SKM-1 treated with dmso at 0.1 percent for 144 hours (cell line): ENCODE results near the gene REEP6.
"Not testable (repeated sequence)": the region's sequence is repeated elsewhere in the genome, so short reads cannot be mapped to it uniquely, and the experiment has no call there.

Source experiments
- DNase-seq: peaks from one replicate; lab custom pipeline; 2025; ENCODE audit not compliant: unreplicated experiment; lab: John Stamatoyannopoulos, UW

Gene REEP6

DNA sequence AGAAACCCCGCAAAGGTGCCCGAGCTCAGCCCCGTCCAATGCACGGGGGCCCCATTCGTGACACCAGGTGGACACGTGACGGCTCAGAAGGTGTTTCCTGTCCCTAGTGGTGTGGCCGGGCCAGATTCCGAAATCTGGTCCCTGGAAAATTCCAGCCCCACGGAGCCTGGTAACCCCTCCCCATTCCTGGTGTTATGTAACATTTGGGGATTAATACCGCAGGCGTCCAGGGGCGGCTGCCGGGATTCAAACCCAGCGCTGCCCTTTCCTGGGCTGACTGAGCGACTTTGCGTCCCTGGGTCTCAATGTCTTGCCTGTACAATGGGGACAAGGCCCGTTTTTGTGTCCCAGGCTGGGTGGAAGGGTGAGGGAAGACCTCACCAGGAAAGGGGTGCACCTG is 31.9 kb downstream of the REEP6 start:
- DNase-seq: no peak

DNA sequence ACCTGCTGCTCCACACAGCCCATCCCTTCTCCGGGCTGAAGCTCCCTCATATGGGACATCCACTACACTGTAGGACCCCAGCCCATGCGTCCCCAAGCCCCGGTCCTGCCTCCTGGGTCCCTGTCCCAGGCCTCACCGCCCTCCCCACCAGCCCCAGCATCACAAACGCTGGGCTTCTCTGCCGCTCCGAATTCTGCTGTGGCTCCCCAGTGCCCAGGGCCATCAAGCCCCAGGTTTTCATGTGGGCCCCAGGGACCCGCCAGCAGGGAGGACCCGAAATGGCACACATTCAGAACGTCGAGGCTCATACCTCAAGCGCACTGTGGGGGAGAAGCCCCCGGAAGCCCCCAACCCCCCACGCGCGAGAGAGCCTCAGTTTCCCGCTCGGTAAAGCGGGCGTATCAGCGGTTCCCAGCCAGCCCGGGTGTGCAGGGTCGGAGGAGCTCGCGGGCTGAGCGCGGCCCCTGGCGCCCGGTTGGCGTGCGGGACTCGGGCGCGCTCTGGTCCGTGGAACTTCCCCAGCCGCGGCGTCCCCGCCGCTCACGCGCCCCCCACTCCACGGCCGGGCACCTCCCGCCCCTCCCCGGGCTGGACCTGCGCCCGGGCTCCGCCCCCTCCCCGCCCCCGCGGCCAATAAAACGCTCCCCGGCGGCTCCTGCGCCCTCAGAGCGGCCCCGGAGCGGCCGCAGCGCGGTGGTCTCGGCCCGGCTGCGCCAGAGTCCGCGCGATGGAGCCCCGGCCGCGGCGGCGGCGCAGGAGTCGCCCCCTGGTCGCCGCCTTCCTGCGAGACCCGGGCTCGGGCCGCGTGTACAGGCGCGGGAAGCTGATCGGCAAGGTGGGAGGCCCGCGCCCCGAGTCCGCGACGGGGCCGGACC is 32.7 kb downstream of the REEP6 start, which contains the start of gene PLK5:
Gene PLK5, plus strand, starts transcription at position 666 of the 875 bp plus-strand sequence. CDS start 2,920 bp downstream, outside the sequence.
- DNase-seq: no peak

DNA sequence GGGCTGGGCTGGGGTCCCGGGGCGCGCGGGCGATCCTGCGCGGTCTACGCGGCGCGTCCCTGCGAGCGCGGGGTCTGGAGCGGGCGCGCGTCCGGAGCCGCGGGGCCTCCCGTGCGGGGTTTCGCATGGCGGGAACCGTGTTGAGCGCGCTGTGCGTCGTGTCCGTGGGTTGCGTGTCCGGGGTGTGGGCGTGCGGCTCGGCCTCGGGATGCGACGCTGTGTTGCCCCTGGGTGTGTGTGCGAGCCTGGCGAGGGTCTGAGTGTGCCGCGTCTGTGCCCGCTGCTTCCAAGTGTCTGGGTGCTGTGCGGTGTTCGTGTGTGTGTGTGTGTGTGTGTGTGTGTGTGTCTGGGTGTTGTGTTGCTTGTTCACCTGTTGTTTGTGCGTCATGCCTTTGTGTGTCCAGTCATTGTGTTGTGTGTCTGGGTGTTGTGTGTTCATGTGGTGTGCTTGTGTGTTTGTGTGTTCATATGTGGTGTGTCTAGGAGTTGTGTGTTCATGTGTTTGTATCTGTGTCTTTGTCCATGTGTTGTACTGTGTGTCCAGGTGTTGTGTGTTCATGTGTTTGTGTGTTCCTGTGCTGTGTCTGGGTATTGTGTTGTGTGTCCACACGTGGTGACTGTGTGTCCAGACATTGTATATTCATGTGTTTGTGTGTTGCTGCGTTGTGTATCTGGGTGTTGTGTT is 33.4 kb downstream of the REEP6 start:
- no peak for DNase-seq

DNA sequence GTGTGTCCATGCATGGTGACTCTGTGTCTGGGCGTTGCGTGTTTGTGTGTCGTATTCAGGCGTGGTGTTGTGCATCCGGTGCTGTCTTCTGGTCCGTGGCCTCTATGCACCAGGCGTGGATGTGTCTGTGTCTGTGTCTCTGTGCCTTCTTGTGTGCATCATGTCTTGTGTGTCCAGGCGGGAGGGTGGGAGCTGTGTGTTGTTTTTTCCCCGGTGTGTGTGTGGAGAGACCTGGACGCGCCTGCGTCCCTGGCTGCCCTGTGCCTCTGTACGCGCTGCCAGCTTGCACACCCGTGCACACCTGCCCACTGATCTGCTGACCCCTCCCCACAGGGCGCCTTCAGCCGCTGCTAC is 34.0 kb downstream of the REEP6 start:
- no peak for DNase-seq

DNA sequence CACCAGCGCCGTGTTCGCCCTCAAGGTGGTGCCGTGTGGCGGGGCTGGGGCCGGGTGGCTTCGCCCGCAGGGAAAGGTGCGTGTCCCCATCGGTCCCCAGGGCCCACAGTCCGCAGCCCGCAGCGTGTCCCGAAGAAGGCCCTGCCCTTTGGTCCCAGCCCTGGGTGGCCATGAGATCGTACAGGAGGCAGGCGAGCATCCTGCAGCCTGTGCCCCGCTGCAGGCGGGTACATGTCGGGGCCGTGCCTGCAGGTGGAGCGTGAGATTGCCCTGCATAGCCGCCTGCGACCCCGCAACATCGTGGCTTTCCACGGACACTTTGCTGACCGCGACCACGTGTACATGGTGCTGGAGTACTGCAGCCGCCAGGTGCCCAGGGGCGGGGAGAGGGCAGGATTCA is 34.4 kb downstream of the REEP6 start:
- DNase-seq: no peak

DNA sequence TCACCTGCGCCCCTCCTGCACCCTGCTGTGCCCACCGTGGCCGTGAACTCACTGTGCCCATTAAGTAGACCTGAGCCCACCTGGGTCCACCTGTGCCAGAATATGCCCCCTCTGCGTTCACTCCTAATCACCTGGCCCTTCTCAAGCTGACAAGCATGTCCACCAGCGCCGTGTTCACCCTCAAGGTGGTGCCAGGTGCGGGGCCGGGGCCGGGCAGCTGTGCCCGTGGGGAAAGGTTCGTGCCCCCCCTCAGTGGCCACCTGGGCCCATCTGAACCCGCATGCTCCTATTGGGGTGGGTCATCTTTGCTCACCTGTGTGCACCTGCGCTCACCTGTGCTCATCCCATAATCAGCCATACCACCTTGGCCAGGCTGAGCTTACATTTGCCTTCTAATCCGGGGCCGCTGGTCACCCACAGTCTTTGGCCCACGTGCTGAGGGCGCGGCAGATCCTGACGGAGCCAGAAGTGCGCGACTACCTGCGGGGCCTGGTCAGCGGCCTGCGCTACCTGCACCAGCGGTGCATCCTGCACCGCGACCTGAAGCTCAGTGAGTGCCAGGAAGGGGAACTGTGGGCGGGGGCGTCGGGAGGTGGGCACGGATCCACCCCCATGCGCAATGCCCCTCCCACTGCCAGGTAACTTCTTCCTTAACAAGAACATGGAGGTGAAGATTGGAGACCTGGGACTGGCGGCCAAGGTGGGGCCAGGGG is 35.2 kb downstream of the REEP6 start:
- no peak for DNase-seq

DNA sequence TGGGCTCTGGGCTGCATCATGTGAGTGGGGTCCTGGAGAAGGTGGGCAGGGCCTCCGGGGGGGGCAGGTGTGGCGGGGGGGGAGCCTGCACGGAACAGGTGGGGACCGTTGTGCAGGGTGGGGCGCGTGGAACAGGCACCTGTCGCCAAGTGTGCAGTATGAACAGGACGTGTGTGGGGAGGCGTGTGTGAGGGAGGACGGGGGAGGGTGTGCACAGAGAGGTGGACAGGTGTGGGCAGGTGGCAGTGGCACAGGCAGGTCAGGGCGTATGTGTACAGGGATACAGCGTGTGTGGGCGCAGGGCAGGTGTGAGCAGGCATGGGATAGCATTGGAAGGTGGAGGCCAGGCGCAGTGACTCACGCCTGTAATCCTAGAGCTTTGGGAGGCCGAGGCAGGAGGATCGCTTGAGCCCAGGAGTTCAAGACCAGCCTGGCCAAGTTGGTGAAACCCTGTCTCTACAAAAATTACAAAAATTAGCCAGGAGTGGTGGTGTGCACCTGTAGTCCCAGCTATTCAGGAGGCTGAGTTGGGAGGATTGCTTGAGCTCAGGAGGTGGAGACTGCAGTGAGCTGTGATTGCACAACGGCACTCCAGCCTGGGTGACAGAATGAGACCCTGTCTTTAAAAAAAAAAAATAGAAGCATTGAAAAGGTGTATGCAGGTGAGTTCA is 36.1 kb downstream of the REEP6 start:
- no peak for DNase-seq

DNA sequence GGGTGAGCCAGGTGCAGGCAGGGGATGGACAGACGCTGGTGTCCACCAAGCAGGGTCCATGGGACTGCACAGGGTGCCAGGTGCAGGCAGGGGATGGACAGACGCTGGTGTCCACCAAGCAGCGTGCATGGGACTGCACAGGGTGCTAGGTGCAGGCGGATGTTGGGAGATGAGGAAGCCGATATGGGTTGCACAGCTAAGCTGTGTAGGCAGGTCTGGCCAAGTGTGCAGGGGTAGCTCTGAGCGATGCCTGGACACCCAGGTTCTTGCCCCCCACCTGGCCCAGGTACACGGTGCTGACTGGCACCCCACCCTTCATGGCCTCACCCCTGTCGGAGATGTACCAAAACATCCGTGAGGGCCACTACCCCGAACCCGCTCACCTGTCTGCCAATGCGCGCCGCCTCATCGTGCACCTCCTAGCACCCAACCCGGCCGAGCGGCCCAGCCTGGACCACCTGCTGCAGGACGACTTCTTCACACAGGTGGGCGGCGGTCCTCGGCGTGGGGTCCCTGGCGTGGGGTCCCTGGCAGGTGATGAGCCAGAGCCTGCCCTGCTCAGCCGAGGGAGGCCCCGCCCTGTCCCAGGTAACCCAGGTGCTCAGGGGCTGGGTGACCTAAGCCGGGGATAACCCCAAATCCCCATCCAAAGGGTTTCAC is 36.8 kb downstream of the REEP6 start:
- no peak for DNase-seq

DNA sequence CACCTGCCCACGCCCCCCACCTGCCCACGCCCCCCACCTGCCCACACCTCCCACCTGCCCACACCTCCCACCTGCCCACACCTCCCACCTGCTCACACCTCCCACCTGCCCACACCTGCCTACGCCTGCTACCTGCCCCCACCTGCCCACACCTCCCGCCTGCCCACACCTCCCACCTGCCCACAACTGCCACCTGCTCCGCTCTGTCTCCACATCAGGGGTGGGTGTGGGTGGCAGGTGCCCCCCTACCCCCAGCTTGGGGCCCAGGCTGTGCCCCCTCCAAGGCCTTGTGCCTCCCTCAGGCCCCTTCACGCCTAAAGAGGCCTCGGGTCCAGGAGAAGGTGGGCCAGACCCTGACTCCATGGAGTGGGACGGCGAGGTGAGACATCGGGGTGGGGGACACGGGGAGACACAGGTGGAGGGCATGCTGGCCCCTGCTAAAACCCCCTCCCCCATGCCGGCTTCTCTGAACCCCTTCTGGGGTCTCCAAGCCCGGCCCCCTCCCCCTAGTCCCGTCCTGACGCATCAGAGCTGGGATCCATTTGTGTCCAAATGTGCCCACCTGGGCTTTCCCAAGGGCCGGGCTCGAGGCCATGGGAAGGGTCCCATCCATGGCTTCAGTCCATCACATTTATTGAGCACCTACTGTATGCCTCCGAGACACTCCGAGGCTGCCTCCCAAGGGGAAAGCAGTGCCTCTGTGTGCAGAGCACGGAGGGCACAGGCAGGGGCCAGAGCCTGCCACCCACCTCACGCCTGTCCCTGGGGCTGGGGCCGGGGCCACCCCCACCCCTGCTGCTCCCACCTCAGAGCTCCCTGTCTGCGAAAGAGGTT is 37.8 kb downstream of the REEP6 start:
- DNase-seq: no peak

DNA sequence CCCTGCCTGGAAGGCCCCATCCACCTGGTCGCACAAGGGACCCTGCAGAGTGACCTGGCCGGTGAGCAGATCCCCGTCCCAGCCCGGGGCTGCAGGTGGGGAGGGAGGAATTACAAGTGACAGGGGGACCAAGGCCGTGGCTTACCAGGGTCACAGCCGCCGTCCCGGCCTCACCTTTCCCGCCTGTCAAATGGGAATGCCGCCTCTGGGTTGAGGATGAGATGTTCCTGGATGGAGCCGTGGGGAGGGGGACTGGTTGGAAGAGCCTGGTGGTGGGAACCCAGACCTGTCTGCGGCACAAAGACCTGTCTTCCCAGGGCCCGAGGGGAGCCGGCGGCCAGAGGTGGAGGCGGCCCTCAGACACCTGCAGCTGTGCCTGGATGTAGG is 38.4 kb downstream of the REEP6 start:
- no peak for DNase-seq

DNA sequence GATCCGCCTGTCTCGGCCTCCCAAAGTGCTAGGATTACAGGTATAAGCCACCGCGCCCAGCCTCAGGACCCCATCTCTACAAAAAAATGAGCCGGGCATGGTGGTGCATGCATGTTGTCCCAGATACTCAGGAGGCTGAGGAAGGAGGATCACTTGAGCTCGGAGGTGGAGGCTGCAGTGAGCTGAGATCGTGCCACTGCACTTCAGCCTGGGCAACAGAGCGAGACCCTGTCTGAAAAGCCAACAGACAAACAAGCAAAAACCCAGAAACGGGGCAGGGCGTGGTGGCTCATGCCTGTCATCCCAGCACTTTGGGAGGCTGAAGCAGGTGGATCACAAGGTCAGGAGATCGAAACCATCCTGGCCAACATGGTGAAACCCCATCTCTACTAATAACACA is 39.9 kb downstream of the REEP6 start:
- DNase-seq: not testable (repeated sequence)

DNA sequence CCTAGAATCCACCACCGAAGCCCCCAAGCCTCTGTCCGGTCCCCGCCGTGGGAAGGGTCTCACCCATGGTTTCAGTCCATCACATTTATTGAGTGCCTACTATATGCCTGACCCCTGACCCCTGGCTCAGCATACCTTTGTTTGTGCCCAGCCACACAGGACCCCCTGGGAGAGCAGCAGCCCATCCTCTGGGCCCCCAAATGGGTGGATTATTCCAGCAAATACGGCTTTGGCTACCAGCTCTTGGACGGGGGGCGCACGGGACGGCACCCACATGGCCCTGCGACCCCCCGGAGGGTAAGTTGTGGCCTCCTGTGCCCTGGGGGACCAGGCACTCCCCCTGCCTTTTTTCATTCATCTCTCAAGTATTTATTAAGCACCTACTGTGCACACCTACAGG is 40.6 kb downstream of the REEP6 start:
- no peak for DNase-seq

DNA sequence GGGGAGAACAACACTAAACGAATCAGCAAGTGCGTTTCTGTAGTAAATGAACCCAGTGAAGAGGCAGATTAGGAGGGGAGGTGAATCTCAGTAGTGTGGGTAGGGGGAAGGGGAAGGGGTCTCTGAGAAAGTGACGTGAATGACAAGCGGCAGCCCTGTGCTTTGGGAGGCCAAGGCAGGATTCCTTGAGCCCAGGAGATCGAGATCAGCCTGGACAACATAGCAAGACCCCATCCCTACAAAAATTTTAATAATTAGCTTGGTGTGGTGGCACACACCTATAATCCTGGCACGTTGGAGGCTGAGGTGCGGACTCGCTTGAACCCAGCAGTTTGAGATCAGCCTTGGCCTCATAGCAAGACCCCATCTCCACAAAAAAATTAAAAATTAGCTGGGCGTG is 41.0 kb downstream of the REEP6 start:
- DNase-seq: no peak

DNA sequence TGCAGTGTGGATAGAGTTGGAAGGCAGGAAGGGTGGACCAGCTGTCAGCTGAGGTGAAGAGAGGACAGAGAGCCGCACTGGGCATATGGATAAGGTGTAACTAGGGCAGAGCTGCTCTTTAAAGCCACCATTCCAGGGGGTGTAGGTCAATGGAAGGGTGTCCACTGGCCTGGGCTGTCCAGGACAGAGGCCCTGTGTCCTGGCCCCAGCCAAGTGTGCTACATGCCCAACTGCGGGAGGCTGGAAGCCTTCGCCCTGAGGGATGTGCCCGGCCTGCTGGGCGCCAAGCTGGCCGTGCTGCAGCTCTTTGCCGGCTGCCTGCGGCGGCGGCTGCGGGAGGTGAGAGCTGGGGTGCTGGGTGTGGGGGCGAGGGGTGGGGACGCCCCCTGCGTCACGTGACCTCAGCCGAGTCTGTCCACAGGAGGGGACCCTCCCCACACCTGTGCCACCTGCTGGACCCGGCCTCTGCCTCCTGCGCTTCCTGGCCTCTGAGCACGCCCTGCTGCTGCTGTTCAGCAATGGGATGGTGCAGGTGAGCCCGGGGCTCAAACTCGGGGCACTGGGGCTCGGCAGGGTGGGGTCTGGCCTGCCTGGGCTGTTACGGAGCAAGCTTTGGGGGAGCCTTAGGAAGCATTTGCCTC is 42.6 kb downstream of the REEP6 start:
- no peak for DNase-seq

DNA sequence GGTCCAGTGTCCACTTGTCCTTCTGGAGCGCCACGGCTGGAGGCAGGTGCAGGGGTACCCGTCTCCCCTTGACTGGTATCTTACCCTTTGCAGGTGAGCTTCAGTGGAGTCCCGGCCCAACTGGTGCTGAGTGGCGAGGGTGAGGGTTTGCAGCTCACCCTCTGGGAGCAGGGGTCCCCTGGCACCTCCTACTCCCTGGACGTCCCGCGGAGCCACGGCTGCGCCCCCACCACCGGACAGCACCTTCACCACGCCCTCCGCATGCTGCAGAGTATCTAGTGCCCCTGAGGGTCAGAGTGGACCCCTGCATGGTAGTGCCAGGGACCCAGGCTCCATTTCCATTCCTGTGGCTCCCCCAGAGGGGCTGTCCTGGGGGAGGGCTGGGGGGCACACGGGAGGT is 44.0 kb downstream of the REEP6 start:
- no peak for DNase-seq

DNA sequence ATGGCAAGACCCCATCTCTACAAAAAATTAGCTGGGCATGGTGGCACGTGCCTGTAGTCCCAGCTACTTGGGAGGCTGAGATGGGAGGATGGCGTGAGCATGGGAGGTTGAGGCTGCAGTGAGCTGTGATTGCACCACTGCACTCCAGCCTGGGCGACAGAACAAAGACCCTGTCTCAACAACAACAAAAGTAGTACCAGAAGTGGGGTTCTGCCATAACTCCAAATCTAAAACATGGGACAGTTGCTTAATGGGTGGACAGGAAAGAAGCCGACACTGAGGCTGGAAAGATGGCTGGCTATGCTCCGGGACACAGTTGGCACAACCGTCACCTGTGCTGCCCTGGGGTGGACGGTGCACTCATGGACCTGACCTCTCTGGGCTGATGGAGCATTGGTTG is 44.7 kb downstream of the REEP6 start:
- not testable (repeated sequence) for DNase-seq

DNA sequence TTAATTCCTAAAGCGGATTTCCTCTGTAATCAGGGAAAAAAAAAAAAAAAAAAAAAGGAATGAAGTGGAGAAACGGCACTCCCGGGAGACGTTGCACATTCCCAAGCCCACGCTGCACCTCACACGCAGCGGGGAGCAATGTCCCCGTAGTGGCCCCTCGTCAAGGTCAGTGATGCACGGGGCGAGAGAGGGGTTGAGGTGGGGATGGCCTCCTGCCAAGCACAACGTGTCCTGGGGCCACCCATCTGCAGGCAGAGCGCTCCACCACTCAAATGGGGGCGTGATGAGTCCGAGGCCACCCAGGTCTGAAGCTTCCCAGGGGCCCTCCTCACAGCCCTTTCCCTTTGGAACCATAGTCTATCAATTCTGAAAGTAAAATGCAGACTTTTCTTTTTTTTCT is 48.0 kb downstream of the REEP6 start:
- DNase-seq: no peak

DNA sequence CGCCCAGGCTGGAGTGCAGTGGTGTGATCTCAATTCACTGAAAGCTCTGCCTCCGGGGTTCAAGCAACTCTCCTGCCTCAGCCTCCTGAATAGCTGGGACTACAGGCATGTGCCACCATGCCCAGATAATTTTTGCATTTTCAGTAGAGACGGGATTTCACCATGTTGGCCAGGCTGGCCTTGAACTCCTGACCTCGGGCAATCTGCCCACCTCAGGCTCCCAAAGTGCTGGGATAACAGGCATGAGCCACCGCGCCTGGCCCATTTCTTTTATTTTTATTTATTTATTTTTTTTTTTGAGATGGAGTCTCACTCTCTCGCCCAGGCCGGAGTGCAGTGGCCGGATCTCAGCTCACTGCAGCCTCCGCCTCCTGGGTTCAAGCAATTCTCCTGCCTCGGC is 48.8 kb downstream of the REEP6 start:
- not testable (repeated sequence) for DNase-seq

DNA sequence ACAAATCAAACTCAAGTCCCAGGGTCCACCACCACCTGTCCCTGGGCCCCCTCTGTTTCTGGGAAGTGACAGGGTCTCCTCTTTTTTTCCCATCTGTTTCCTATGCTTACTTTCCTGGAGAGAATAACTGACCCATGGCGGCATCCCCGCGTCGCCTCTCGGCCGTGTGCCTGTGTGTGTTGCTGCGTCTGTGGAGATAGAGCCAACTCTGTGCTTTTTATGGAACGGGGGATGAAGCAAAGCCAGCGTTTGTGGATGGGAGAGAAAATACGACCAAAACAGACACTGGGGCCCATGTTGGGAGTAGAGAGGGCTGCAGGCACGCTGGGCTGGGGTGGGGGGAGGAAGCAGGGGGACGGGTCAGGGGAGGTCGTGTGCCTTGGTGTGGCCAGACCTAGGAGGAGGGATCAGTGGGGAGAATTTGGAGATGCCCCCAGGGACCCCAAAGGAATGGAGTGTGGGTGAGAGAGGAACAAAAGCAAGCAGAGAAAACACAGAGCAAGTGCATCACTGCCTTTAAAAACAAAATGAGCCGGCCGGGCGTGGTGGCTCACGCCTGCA is 49.5 kb downstream of the REEP6 start:
- DNase-seq: no peak
